ENCODE measurements around the gene BMP7.

BMP7 gene

GRCh38 chr20:57236813-57237584, 29.4 kb downstream of the BMP7 start:
- TF ChIP-seq CTCF (IDR thresholded peaks at IDR 0.05), result no peak

GRCh38 chr20:57234556-57235251, 31.7 kb downstream of the BMP7 start:
- no peak for TF ChIP-seq CTCF (IDR thresholded peaks at IDR 0.05)

GRCh38 chr20:57231951-57232428, 34.5 kb downstream of the BMP7 start:
- TF ChIP-seq CTCF (IDR thresholded peaks at IDR 0.05), result no peak

DNA sequence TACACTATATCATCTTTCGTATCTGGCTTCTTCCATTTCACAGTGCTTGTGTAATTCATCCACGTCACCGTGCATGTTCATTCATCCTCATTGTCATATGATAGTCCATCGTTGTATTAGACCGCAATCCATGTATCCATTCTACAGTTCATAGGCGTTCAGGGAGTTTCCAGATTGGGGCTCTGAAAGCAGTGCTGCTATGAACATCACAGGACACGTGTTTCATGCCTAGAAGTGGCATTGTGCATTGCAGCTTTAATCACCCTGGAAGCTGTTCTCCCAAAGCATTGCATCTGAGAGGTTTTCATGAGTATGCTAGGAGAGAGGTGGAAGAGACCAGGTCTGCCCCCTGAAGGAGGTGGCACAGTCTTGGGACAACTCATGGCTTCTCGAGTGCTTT, 35.3 kb downstream of the BMP7 start:
- TF ChIP-seq CTCF (IDR thresholded peaks at IDR 0.05), result no peak

DNA sequence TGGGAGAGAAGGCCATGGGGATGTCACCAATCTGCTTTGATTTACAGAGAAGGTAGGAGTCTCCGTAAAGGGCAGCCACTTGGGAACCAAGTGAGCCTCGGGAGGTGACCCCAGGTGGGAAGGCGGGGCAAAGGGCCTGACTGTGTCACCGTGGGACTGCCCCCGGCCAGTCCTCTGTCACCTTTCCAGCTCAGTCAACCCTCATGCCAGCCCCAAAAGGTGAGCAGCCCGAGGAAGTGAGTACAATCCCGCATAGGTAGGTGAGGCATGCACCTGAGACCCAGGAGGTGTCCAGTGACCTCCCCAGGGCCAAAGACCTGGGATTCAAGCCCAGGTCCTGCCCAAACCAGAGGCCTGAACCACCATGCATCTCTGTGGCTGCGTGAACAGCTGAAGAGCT, 36.2 kb downstream of the BMP7 start:
- TF ChIP-seq CTCF (IDR thresholded peaks at IDR 0.05), result no peak

- no peak for TF ChIP-seq CTCF (IDR thresholded peaks at IDR 0.05)
Observed at GRCh38 chr20:57229490-57229889, 37.0 kb downstream of the BMP7 start.

GRCh38 chr20:57225830-57226229, 40.6 kb downstream of the BMP7 start:
- TF ChIP-seq CTCF (IDR thresholded peaks at IDR 0.05), result no peak

All from LNCAP (cell line).